Ascending aorta (tissue), 2 donors: ENCODE results near the gene CBR3. TPM values are rescaled to one million over a fixed set of nuclear protein-coding genes. Genes with fewer than 3 reads are reported as not detected.
"Not testable (repeated sequence)": the region's sequence is repeated elsewhere in the genome, so short reads cannot be mapped to it uniquely, and the experiment has no call there.

Source experiments
- DNase-seq, 2 donors: peaks; one replicate each; pipeline ENCODE4 v3.0.0-alpha.2; 2019; ENCODE audit warnings: low spot score in 2 of 2
- H3K27ac ChIP-seq, 2 donors: fragments of 200-600 bp; sonication (generic); one replicate each; pipeline ENCODE4 v1.5.1; 2016 to 2017; ENCODE audit warnings: mild to moderate bottlenecking in 1 of 2
- H3K27me3 ChIP-seq: fragments of 200-600 bp; sonication (generic); one replicate; pipeline ENCODE4 v1.5.1; 2017
- H3K36me3 ChIP-seq, 2 donors: fragments of 200-600 bp; sonication (generic); one replicate each; pipeline ENCODE4 v1.5.1; 2016
- H3K4me1 ChIP-seq, 2 donors: fragments of 200-600 bp; sonication (generic); one replicate each; pipeline ENCODE4 v1.5.1; 2016 to 2017; ENCODE audit warnings: mild to moderate bottlenecking in 1 of 2
- H3K4me3 ChIP-seq, 2 donors: fragments of 200-600 bp; sonication (generic); one replicate each; pipeline ENCODE4 v1.5.1; 2016 to 2017; ENCODE audit warnings: mild to moderate bottlenecking in 1 of 2
- H3K9me3 ChIP-seq, 2 donors: fragments of 200-600 bp; sonication (generic); one replicate each; pipeline ENCODE4 v1.5.1; 2016
- intact Hi-C: fragments of 100-400 bp; cut with DNase I; formaldehyde crosslinking; loops from one replicate; pipeline ENCODE4 v1.15.1; 2023
- total RNA-seq: library from RNA; depleted of rRNA; stranded (reverse); fragments of >200 nt; gene quantifications from one replicate; pipeline ENCODE4 v1.1.0, GENCODE V29; 2016
- TF ChIP-seq, protein P1 (sequence below), 3 experiments: fragments of 200-600 bp in 2 of 3; fragments of 450-650 bp in 1 of 3; sonication (generic) in 2 of 3; IDR thresholded peaks; one replicate each; pipeline ENCODE4 v1.5.1; 2016 to 2019; ENCODE audit warnings: antibody characterized with exemption in 3 of 3, mild to moderate bottlenecking in 1 of 3, moderate library complexity in 1 of 3

Gene CBR3
- total RNA-seq, 1 donor from 2014 or later: 59.2 TPM

DNA sequence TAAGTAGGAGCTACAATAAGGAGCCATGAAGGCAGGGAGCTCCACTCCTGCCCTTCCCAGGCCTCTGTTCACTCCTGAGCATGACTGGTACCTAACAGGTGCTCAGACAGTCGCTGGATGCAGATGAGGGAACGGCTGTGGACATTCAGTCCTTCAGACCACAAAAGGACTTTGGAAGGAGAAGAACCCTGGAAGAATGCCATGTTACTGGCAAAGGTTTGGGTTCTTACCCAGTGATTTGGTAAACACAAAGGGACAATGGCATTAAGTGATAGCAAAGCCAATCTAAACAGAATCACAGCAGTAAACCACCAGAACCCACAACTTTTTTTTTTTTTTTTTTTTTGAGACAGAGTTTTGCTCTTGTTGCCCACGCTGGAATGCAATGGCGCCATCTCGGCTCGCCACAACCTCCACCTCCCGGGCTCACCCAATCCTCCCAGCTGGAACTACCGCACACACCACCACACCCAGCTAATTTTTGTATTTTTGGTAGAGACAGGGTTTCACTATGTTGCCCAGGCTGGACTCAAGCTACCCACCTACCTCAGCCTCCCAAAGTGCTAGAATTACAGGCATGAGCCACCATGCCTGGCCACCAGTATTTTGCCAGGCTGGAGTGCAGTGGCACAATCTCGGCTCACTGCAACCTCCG is 7.5 kb upstream of the CBR3 start:
- no peaks in the 10 kb centered on the region for H3K9me3 ChIP-seq
- peaks cover 0 to 5% of the 10 kb centered on the region in 2 donors for H3K4me1 ChIP-seq
- intact Hi-C loops: loop anchor here (5.0 kb wide), 1 partner anchor 80 kb away; no protein-coding TSS in a partner anchor
- no peaks in the 10 kb centered on the region for H3K27me3 ChIP-seq
- DNase-seq: peak in 1 of 2 donors; percentile 33
- no peak overlapping the region for H3K4me3 ChIP-seq
- H3K36me3 ChIP-seq: no peaks in the 10 kb centered on the region
- no peak overlapping the region for H3K27ac ChIP-seq
- TF ChIP-seq, protein P1, sequence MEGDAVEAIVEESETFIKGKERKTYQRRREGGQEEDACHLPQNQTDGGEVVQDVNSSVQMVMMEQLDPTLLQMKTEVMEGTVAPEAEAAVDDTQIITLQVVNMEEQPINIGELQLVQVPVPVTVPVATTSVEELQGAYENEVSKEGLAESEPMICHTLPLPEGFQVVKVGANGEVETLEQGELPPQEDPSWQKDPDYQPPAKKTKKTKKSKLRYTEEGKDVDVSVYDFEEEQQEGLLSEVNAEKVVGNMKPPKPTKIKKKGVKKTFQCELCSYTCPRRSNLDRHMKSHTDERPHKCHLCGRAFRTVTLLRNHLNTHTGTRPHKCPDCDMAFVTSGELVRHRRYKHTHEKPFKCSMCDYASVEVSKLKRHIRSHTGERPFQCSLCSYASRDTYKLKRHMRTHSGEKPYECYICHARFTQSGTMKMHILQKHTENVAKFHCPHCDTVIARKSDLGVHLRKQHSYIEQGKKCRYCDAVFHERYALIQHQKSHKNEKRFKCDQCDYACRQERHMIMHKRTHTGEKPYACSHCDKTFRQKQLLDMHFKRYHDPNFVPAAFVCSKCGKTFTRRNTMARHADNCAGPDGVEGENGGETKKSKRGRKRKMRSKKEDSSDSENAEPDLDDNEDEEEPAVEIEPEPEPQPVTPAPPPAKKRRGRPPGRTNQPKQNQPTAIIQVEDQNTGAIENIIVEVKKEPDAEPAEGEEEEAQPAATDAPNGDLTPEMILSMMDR (IDR thresholded peaks at IDR 0.05): no peak

DNA sequence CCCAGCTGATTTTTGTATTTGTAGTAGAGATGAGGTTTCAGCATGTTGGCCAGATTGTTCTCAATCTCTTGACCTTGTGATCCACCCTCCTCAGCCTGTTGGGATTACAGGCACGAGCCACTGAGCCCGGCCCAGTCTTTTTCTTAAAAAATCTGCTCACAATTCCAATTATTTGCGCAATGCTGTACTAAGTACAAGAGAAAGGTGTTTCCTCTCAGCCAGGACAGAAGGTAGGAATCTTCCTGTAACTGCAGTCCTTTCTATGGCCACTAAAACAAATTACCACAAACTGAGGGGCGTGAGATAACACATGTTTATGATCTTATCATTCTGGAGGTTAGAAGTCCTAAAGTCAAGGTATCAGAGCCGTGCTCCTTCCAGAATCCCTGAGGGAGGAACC is 6.9 kb upstream of the CBR3 start:
- peaks cover 0 to 5% of the 10 kb centered on the region in 2 donors for H3K4me1 ChIP-seq
- intact Hi-C loops: loop anchor here (5.0 kb wide), 1 partner anchor 79 kb away; no protein-coding TSS in a partner anchor
- TF ChIP-seq, protein P1 (IDR thresholded peaks at IDR 0.05): no peak
- H3K4me3 ChIP-seq: no peak overlapping the region
- no peaks in the 10 kb centered on the region for H3K36me3 ChIP-seq
- peak in 1 of 2 donors; percentile 28 for DNase-seq
- no peaks in the 10 kb centered on the region for H3K27me3 ChIP-seq
- no peaks in the 10 kb centered on the region for H3K9me3 ChIP-seq
- no peak overlapping the region for H3K27ac ChIP-seq

DNA sequence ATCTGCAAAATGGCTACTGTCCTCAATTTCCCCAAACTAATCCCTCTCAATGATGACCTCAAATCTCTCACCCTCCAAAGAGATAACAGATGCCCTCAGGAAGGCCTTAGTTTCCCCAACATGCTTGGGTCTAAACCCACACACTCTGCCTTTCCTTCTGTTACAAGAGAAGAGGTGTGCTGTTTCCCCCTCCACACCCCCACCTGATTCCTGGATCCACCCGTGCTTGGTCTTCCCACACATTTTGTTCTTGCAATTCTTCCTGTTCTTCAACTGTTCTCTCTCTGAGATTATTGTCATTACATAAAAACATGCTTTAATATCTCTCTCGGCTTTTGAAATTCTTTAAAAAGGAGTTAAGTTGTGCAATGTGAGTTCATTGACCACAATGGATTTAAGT is 5.7 kb upstream of the CBR3 start:
- no peak overlapping the region for H3K4me3 ChIP-seq
- no peaks in the 10 kb centered on the region for H3K9me3 ChIP-seq
- no peaks in the 10 kb centered on the region for H3K36me3 ChIP-seq
- H3K4me1 ChIP-seq: peaks cover 0 to 9% of the 10 kb centered on the region in 2 donors
- intact Hi-C loops: loop anchor here (5.0 kb wide), 1 partner anchor 78 kb away; no protein-coding TSS in a partner anchor
- TF ChIP-seq, protein P1 (IDR thresholded peaks at IDR 0.05): no peak
- no peaks in the 10 kb centered on the region for H3K27me3 ChIP-seq
- DNase-seq: peak in 1 of 2 donors; percentile 38
- H3K27ac ChIP-seq: no peak overlapping the region

DNA sequence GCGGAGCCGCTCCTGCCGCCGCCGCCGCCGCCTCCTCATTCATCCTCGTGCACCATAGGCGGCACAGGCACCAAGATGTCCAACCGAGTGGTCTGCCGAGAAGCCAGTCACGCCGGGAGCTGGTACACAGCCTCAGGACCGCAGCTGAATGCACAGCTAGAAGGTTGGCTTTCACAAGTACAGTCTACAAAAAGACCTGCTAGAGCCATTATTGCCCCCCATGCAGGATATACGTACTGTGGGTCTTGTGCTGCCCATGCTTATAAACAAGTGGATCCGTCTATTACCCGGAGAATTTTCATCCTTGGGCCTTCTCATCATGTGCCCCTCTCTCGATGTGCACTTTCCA is 4.5 kb upstream of the CBR3 start:
- DNase-seq: peak in 1 of 2 donors; percentile 33
- H3K27me3 ChIP-seq, H3K36me3 ChIP-seq, intact Hi-C loops, H3K9me3 ChIP-seq: not testable (repeated sequence)
- Histone ChIP-seq H3K4me3 (peak overlapping the region; percentile 65 to 83), H3K4me1 (peaks cover 0 to 12% of the 10 kb centered on the region in 2 donors), H3K27ac (peak overlapping the region in 1 of 2 donors; percentile 64)

DNA sequence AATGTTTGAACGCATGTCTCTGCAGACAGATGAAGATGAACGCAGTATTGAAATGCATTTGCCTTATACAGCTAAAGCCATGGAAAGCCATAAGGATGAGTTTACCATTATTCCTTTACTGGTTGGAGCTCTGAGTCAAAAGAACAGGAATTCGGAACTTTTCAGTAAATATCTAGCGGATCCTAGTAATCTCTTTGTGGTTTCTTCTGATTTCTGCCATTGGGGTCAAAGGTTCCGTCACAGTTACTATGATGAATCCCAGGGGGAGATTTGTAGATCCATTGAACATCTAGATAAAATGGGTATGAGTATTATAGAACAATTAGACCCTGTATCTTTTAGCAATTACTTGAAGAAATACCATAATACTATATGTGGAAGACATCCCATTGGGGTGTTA is 4.0 kb upstream of the CBR3 start:
- H3K27ac ChIP-seq, intact Hi-C loops, H3K27me3 ChIP-seq, H3K9me3 ChIP-seq, H3K36me3 ChIP-seq, DNase-seq: not testable (repeated sequence)
- Histone ChIP-seq H3K4me3 (peak overlapping the region in 1 of 2 donors; percentile 83), H3K4me1 (peaks cover 0 to 12% of the 10 kb centered on the region in 2 donors)

DNA sequence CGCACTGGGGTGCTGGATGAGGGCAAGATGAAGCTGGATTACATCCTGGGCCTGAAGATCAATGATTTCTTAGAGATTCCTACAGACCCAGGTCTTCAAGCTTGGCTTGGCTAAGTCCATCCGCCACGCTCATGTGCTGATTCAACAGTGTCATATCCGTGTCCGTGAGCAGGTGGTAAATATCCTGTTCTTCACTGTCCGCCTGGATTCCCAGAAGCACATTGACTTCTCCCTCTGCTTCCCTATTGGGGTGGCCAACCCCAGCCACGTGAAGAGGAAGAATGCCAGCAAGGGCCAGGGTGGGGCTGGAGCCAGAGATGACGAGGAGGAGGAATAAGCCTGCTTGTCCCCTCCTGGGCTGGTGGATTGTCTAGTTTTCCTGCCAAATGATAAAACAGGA is 2.2 kb upstream of the CBR3 start:
- Histone ChIP-seq H3K9me3 (no peaks in the 10 kb centered on the region), H3K4me3 (no peak overlapping the region), H3K36me3 (no peaks in the 10 kb centered on the region), H3K27me3 (no peaks in the 10 kb centered on the region), H3K27ac (no peak overlapping the region), H3K4me1 (peaks cover 0 to 16% of the 10 kb centered on the region in 2 donors)
- intact Hi-C loops: no loop called here
- TF ChIP-seq, protein P1 (IDR thresholded peaks at IDR 0.05): no peak
- DNase-seq: no peak
